AG04450 (cell line): Measurements from ENCODE around the gene KRTAP10-9. TPM values are rescaled to one million over a fixed set of nuclear protein-coding genes. Genes with fewer than 3 reads are reported as not detected.
"Not testable (repeated sequence)": the region's sequence is repeated elsewhere in the genome, so short reads cannot be mapped to it uniquely, and the experiment has no call there.

Source experiments
- CTCF ChIA-PET: fragments of 300-600, 350-600 bp; formaldehyde crosslinking; extraction: SDS; loops from one replicate; lab custom pipeline; 2022; ENCODE audit warnings: antibody characterized with exemption, inconsistent platforms; lab: Charles Lee
- POLR2A ChIA-PET: fragments of 350-600 bp; formaldehyde crosslinking; extraction: SDS; loops from one replicate; lab custom pipeline; 2021; ENCODE audit warnings: antibody characterized with exemption, inconsistent platforms; lab: Yijun Ruan, JAX
- DNase-seq: peaks from one replicate; pipeline ENCODE4 v3.0.0-alpha.2; 2011; ENCODE audit warnings: low read depth, low spot score
- H3K27ac ChIP-seq: one replicate; pipeline ENCODE4 v1.5.1; 2012; ENCODE audit warnings: low read depth, low read length, control low read depth
- H3K27me3 ChIP-seq: one replicate; pipeline ENCODE4 v1.6.0; 2012; ENCODE audit warnings: low read length; ENCODE audit not compliant: control insufficient read depth, insufficient read depth
- H3K4me3 ChIP-seq: 2 replicates; pipeline ENCODE4 v1.5.1; 2011; ENCODE audit warnings: mild to moderate bottlenecking, low read depth, low read length, control low read depth
- H3K9me3 ChIP-seq: 2 replicates; pipeline ENCODE4 v1.5.1; 2012; ENCODE audit warnings: low read length; ENCODE audit not compliant: control insufficient read depth, insufficient read depth
- polyA plus RNA-seq: library from polyadenylated mRNA; depleted of rRNA; stranded (reverse); fragments of >200 nt; gene quantifications from 2 replicates; pipeline ENCODE4 v1.2.3, GENCODE V29; 2011
- TF ChIP-seq, protein P1 (sequence below): IDR thresholded peaks from 2 replicates; pipeline ENCODE4 v1.5.1; 2011; ENCODE audit warnings: low read depth, low read length, control low read depth, inconsistent platforms

Gene KRTAP10-9
- polyA plus RNA-seq, 1 experiment: not detected

DNA sequence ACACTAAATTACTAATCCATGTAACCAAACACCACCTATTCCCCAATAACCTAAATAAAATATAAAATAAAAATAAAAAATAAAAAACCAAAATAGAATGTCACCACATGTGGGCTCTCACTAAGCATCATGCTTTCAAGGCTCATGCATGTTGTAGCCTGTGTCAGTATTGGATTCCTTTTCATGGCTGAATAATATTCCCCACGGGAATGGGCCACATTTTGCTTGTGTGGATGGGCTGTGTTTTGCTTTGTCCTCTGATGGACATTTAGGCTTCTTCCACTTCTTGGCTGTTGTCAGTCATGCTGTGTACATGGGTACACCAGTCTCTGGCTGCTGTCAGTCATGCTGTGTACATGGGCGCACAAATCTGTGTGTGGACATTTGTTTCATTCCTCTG lies 37.8 kb upstream of the KRTAP10-9 start:
- no peak for DNase-seq
- Histone ChIP-seq H3K27ac (no peak overlapping the region), H3K9me3 (no peaks in the 10 kb centered on the region; the same call in 1 of the 2 replicates), H3K27me3 (peaks cover 8% of the 10 kb centered on the region), H3K4me3 (no peak overlapping the region)
- ChIA-PET CTCF (no interaction called here), POLR2A (no interaction called here)
- TF ChIP-seq, protein P1, sequence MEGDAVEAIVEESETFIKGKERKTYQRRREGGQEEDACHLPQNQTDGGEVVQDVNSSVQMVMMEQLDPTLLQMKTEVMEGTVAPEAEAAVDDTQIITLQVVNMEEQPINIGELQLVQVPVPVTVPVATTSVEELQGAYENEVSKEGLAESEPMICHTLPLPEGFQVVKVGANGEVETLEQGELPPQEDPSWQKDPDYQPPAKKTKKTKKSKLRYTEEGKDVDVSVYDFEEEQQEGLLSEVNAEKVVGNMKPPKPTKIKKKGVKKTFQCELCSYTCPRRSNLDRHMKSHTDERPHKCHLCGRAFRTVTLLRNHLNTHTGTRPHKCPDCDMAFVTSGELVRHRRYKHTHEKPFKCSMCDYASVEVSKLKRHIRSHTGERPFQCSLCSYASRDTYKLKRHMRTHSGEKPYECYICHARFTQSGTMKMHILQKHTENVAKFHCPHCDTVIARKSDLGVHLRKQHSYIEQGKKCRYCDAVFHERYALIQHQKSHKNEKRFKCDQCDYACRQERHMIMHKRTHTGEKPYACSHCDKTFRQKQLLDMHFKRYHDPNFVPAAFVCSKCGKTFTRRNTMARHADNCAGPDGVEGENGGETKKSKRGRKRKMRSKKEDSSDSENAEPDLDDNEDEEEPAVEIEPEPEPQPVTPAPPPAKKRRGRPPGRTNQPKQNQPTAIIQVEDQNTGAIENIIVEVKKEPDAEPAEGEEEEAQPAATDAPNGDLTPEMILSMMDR: no peak

DNA sequence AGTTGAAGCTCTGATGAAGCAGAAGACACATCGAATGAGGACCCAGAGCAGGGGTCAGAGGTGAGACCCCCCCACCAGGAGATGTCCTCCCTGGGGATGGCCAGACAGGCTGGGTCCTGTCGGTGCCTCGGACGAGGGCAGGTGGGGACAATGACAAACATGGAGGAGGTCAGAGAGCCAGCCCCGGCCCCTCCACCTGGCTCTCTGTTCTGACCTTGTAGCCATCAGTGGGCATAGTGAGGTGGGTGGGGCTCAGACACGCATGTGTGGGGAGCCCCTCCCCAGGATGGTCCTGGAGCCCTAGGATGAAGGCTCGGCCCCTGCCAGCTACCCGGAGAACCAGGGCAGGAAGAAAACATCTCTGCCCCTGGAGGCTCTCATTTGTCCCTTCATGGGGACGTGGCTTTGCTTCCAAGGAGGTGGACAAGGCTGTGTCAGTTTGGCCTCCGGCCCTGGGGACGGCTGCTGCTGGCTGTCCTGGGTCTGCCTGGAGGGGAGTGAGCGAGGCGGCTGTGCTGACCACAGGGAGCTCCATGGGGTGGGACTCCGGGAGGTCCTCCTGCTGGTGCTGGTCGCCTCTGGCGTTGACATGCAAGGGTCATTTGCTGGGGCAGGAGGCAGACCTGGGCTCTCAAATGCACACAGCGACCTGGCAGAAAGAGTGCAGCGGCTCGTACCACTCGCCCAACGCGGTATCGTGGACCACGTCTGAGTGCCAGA lies 37.1 kb upstream of the KRTAP10-9 start:
- ChIA-PET POLR2A (no interaction called here), CTCF (no interaction called here)
- no peak overlapping the region for H3K4me3 ChIP-seq
- H3K27me3 ChIP-seq: peaks cover 10% of the 10 kb centered on the region
- no peak for DNase-seq
- no peaks in the 10 kb centered on the region; the same call in 1 of the 2 replicates for H3K9me3 ChIP-seq
- no peak overlapping the region for H3K27ac ChIP-seq
- TF ChIP-seq, protein P1: no peak

DNA sequence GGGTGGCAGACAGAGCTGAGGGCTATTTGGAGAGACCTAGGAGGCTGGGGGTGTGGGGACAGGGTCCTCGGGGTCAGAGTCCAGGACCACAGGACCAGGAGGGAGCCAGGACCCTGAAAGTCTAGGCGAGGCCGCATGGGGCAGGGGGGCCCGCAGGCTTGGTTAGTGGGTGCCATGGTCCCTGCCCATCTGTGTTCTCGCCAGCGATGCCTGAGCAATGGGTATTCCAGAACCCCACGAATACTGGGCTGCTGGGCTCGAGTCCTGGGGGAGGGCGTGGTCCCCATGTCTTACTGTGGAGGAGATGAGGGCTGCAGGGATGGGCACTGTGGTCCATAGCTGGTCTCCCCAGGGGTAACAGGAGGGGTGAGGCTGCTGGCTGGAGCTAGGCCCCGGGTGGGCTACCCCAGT lies 36.6 kb upstream of the KRTAP10-9 start:
- CTCF ChIA-PET: no interaction called here
- H3K4me3 ChIP-seq: no peak overlapping the region
- H3K27ac ChIP-seq: no peak overlapping the region
- TF ChIP-seq, protein P1: no peak
- no peak for DNase-seq
- no peaks in the 10 kb centered on the region; the same call in 1 of the 2 replicates for H3K9me3 ChIP-seq
- peaks cover 10% of the 10 kb centered on the region for H3K27me3 ChIP-seq
- POLR2A ChIA-PET: no interaction called here

DNA sequence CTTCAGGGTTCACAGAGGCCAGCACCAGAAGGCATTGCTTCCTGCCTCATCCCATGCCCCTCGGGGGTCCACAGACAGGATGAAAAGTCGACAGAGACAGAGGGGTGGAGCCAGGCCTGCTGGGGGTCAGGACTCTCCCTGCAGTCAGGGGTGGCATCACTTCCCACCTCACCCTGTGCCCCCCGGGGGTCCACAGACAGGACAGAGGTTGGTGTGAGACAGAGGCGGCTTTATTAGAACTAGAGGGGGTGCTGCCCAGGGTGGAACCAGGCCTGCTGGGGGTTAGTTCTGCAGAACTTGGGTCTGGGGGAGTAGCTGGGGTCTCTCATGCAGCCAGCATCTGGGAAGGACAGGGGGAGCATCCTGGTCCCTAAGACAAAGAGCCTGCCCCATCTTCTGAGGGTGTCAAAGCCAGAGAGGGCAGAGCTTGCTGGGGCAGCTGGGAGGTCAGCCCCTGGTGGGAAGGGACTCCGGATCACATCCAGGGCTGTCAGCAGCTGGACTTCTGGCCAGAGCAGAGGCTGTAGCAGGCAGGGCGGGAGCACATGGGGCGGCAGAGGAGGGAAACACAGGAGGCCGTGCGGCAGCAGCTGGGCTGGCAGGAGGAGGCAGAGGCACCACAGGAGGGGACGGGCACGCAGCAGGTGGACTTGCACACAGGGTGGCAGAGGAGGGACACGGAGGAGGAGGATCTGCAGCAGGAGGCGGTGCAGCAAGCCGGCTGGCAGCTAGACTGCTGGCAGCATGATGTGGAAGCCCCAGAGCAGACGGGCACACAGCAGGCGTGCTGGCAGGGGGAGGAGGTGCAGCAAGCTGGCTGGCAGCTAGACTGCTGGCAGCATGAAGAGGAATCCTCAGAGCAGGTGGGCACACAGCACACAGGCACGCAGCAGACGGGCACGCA lies 35.7 kb upstream of the KRTAP10-9 start:
- H3K4me3 ChIP-seq, H3K9me3 ChIP-seq, DNase-seq, POLR2A ChIA-PET, CTCF ChIA-PET, H3K27ac ChIP-seq: not testable (repeated sequence)
- peaks cover 11% of the 10 kb centered on the region for H3K27me3 ChIP-seq

DNA sequence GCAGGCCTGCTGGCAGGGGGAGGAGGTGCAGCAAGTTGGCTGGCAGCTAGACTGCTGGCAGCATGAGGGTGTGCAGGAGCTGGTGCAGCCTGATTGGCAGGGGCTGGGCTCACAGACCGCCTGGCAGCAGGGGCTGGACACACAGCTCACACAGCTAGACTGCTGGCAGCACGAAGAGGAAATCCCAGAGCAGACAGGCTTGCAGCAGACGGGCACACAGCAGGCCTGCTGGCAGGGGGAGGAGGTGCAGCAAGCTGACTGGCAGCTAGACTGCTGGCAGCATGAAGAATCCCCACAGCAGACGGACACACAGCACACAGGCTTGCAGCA lies 35.1 kb upstream of the KRTAP10-9 start:
- DNase-seq, H3K27ac ChIP-seq, H3K9me3 ChIP-seq, POLR2A ChIA-PET, H3K4me3 ChIP-seq, CTCF ChIA-PET: not testable (repeated sequence)
- peaks cover 14% of the 10 kb centered on the region for H3K27me3 ChIP-seq
